HepG2 (cell line): ENCODE measurements around the gene FAR1. TPM values are rescaled to one million over a fixed set of nuclear protein-coding genes. Genes with fewer than 3 reads are reported as not detected.

Experiments used
- ATAC-seq: fragments of 200-7000 bp; cut with Tn5 transposase; 3 replicates; pipeline ENCODE4 v1.9.1; 2020; ENCODE audit warnings: mild to moderate bottlenecking, moderate library complexity
- BruUV-seq: library from RNA; stranded (reverse); fragments of 400-500 nt; replicated peaks from 2 replicates; lab custom pipeline; 2021; lab: Mats Ljungman, UMichigan
- CTCF ChIA-PET: fragments of 300-600 bp; formaldehyde crosslinking; extraction: SDS; loops from one replicate; lab custom pipeline; 2021; ENCODE audit warnings: low total read pairs, inconsistent platforms, low intra/inter-chr PET ratio; lab: Yijun Ruan, JAX
- POLR2A ChIA-PET: fragments of 350-600 bp; sonication (Branson Sonifier 250); formaldehyde crosslinking; loops from one replicate; lab custom pipeline; 2020; ENCODE audit warnings: antibody characterized with exemption, inconsistent platforms; lab: Yijun Ruan, JAX
- DNase-seq: peaks from one replicate; pipeline ENCODE4 v3.0.0-alpha.2; 2015; ENCODE audit warnings: low spot score
- FAIRE-seq: peaks from 3 replicates; lab custom pipeline; 2011; peaks lifted over from hg19 to GRCh38; lab: Jason Lieb, UNC
- H2AFZ ChIP-seq: one replicate; pipeline ENCODE4 v1.6.1; 2011; ENCODE audit warnings: low read length, inconsistent platforms
- H3K27ac ChIP-seq: fragments of 300-600 bp; 3 replicates; pipeline ENCODE4 v1.8.0; 2011; ENCODE audit warnings: mixed run types, mild to moderate bottlenecking, mixed read lengths, low read length, inconsistent platforms; ENCODE audit not compliant: insufficient read depth; ENCODE audit errors: extremely low read length
- H3K27me3 ChIP-seq, 2 experiments: fragments of 200-600 bp in 1 of 2; 2 replicates in 1 of 2; 3 replicates in 1 of 2; pipeline versions ENCODE4 v1.6.0 to v1.8.0; 2011; ENCODE audit warnings: low read length in 2 of 2, mild to moderate bottlenecking in 2 of 2, moderate library complexity in 2 of 2, inconsistent platforms in 1 of 2; ENCODE audit not compliant: insufficient read depth in 2 of 2, control insufficient read depth in 1 of 2
- H3K36me3 ChIP-seq, 2 experiments: fragments of 200-600 bp in 1 of 2; replicated peaks in 1 of 2; 2 replicates in 1 of 2; 3 replicates in 1 of 2; pipeline versions ENCODE4 v1.5.1 to v1.8.0; 2011; ENCODE audit warnings: low read length in 2 of 2, inconsistent platforms in 1 of 2; ENCODE audit not compliant: insufficient read depth in 2 of 2, control insufficient read depth in 1 of 2
- H3K4me1 ChIP-seq: 2 replicates; pipeline ENCODE4 v1.5.1; 2012; ENCODE audit warnings: low read length, inconsistent platforms; ENCODE audit not compliant: insufficient read depth
- H3K4me2 ChIP-seq: 2 replicates; pipeline ENCODE4 v1.6.0; 2011; ENCODE audit warnings: low read depth, low read length, inconsistent platforms
- H3K4me3 ChIP-seq, 3 experiments: fragments of 200-600 bp in 1 of 3; sonication (generic), shearing (Covaris generic) in 1 of 3; replicated peaks in 1 of 3; 2 replicates each; pipeline ENCODE4 v1.5.1; 2011 to 2016; ENCODE audit warnings: low read length in 3 of 3, inconsistent platforms in 2 of 3, low read depth in 2 of 3, mild to moderate bottlenecking in 2 of 3, control low read depth in 1 of 3, mixed read lengths in 1 of 3; ENCODE audit not compliant: insufficient read depth in 1 of 3
- H3K79me2 ChIP-seq: one replicate; pipeline ENCODE4 v1.6.1; 2011; ENCODE audit warnings: low read length, inconsistent platforms; ENCODE audit not compliant: insufficient read depth
- H3K9ac ChIP-seq: 2 replicates; pipeline ENCODE4 v1.6.0; 2011; ENCODE audit warnings: mild to moderate bottlenecking, low read depth, low read length, inconsistent platforms; ENCODE audit not compliant: insufficient read depth
- H3K9me3 ChIP-seq: 2 replicates; pipeline ENCODE4 v1.5.1; 2012; ENCODE audit warnings: mild to moderate bottlenecking, low read length
- H4K20me1 ChIP-seq: 2 replicates; pipeline ENCODE4 v1.6.0; 2011; ENCODE audit warnings: inconsistent platforms, mild to moderate bottlenecking, low read length, moderate library complexity; ENCODE audit not compliant: insufficient read depth
- EP300 ChIP-seq, 3 experiments: sonication (generic) in 1 of 3; formaldehyde crosslinking in 1 of 3; IDR thresholded peaks; 2 replicates each; pipeline versions ENCODE4 v1.5.1 to v1.6.1; 2011 to 2020; ENCODE audit warnings: low read depth in 2 of 3, low read length in 2 of 3, borderline replicate concordance in 1 of 3, improper control_type of control experiment in 1 of 3, mild to moderate bottlenecking in 1 of 3, missing genetic modification reagents in 1 of 3, moderate library complexity in 1 of 3
- HNRNPL ChIP-seq: fragments of 200-400 bp; formaldehyde crosslinking; IDR thresholded peaks from 2 replicates; pipeline ENCODE4 v1.6.1; 2017; ENCODE audit warnings: mild to moderate bottlenecking, low read depth, low read length
- KDM1A ChIP-seq: IDR thresholded peaks from 2 replicates; pipeline ENCODE4 v1.6.1; 2016; ENCODE audit warnings: missing compliant biosample characterization
- PCBP2 ChIP-seq: fragments of 200-400 bp; formaldehyde crosslinking; optimal IDR thresholded peaks from 2 replicates; pipeline ENCODE3; 2018; ENCODE audit warnings: low read length, low read depth; ENCODE audit not compliant: poor library complexity, severe bottlenecking
- RFX3 ChIP-seq: IDR thresholded peaks from 2 replicates; pipeline ENCODE4 v1.6.1; 2016; ENCODE audit warnings: missing biosample characterization, missing genetic modification reagents
- ZFAT ChIP-seq: sonication (generic); formaldehyde crosslinking; conservative IDR thresholded peaks from 2 replicates; pipeline ENCODE4 v1.8.1; 2023; ENCODE audit warnings: missing genetic modification reagents, inconsistent platforms
- ZNF839 ChIP-seq: sonication (generic); formaldehyde crosslinking; IDR thresholded peaks from 2 replicates; pipeline ENCODE4 v1.4.0; 2020; ENCODE audit warnings: missing genetic modification reagents, mild to moderate bottlenecking, borderline replicate concordance
- ZSCAN29 ChIP-seq: sonication (generic); formaldehyde crosslinking; conservative IDR thresholded peaks from 2 replicates; pipeline ENCODE4 v1.4.0; 2020; ENCODE audit warnings: mild to moderate bottlenecking, missing genetic modification reagents
- WGBS: methylation state at CpG from one replicate; pipeline ENCODE4 v1.1.6; 2017; ENCODE audit warnings: low lambda C conversion rate; 5-methylcytosine and 5-hydroxymethylcytosine counted together
- in situ Hi-C: cut with HindIII; loops from 2 replicates; pipeline ENCODE4 v1.10.0; 2017; ENCODE audit warnings: low pct_unique_long_range_greater_than_20kb; ENCODE audit not compliant: extremely low pct_ligation_motif_present
- intact Hi-C: fragments of 100-400 bp; cut with micrococcal nuclease; formaldehyde crosslinking; loops from one replicate; pipeline ENCODE4 v1.10.0; 2022; ENCODE audit not compliant: unreplicated experiment
- polyA plus RNA-seq, 8 experiments: library from polyadenylated mRNA; depleted of rRNA in 3 of 8; stranded (reverse) in 7 of 8; unstranded in 1 of 8; fragments of >200 nt; fragmentation: Illumina TruSeq in 4 of 8; extraction: Trizol in 4 of 8; gene quantifications; 2 replicates each; pipeline versions ENCODE4 v1.2.1 to v1.2.3, GENCODE V29; 2011 to 2016; ENCODE audit warnings: low read depth in 4 of 8, missing spikeins in 1 of 8, mixed read lengths in 1 of 8; ENCODE audit not compliant: insufficient read depth in 1 of 8
- total RNA-seq, 5 experiments: library from RNA; depleted of rRNA; stranded (reverse); fragments of >200 nt; fragmentation: Illumina TruSeq; extraction: Trizol; gene quantifications; 2 replicates each; pipeline ENCODE4 v1.2.3, GENCODE V29; 2016; ENCODE audit warnings: low read depth in 1 of 5
- TF ChIP-seq, protein P1 (sequence below): sonication (generic); formaldehyde crosslinking; conservative IDR thresholded peaks from 2 replicates; pipeline ENCODE4 v1.8.1; 2023; ENCODE audit warnings: missing genetic modification reagents
- TF ChIP-seq, protein P2 (sequence below): sonication (generic); formaldehyde crosslinking; IDR thresholded peaks from 2 replicates; pipeline ENCODE4 v1.5.1; 2020; ENCODE audit warnings: mild to moderate bottlenecking, missing genetic modification reagents, borderline replicate concordance

The FAR1 gene
- total and polyA plus RNA-seq, 2 of the 13 experiments (the other 11 are each of a cell fraction or from before 2014, with no cell fraction given): 0.40 to 0.95 TPM

DNA sequence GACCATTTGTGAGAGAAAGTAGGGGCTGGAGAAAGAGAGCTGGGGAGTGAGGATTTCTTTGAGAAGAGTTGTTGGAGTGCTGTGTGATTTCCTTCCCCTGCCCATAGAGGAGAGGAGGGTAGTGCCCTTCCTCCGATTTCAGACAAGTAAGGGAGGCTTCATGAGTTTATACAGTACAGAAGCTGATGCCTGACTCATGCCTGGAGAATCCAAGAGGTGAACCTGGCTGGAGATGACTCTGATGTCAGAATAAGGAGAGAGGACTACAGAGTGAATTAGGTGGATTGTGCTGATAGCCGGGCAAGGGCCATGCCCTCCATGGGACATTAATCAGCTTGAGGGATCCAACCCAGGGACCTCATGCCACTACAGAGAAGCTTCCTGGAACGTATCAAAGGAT, 91.6 kb downstream of the FAR1 start:
- CTCF ChIA-PET: no interaction called here
- Histone ChIP-seq H3K4me1 (no peaks in the 10 kb centered on the region), H2AFZ (no peak overlapping the region), H4K20me1 (no peaks in the 10 kb centered on the region), H3K4me2 (no peak overlapping the region), H3K36me3 (no peaks in the 10 kb centered on the region), H3K9ac (no peak overlapping the region), H3K4me3 (no peak overlapping the region), H3K79me2 (no peaks in the 10 kb centered on the region), H3K27me3 (no peaks in the 10 kb centered on the region; a peak in 1 of 5 replicates), H3K27ac (no peak overlapping the region), H3K9me3 (no peaks in the 10 kb centered on the region)
- intact Hi-C loops: no loop called here
- WGBS: 26% methylated on average over 3 of the region's 3 CpGs
- POLR2A ChIA-PET: no interaction called here
- no TSS peak for BruUV-seq
- in situ Hi-C loops: no loop called here
- DNase-seq (no peak), FAIRE-seq (no peak), ATAC-seq (no peak)
- no peak for TF ChIP-seq KDM1A (CRISPR knock-in tag)
- TF ChIP-seq, protein P1, sequence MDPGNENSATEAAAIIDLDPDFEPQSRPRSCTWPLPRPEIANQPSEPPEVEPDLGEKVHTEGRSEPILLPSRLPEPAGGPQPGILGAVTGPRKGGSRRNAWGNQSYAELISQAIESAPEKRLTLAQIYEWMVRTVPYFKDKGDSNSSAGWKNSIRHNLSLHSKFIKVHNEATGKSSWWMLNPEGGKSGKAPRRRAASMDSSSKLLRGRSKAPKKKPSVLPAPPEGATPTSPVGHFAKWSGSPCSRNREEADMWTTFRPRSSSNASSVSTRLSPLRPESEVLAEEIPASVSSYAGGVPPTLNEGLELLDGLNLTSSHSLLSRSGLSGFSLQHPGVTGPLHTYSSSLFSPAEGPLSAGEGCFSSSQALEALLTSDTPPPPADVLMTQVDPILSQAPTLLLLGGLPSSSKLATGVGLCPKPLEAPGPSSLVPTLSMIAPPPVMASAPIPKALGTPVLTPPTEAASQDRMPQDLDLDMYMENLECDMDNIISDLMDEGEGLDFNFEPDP (CRISPR knock-in tag): no peak

DNA sequence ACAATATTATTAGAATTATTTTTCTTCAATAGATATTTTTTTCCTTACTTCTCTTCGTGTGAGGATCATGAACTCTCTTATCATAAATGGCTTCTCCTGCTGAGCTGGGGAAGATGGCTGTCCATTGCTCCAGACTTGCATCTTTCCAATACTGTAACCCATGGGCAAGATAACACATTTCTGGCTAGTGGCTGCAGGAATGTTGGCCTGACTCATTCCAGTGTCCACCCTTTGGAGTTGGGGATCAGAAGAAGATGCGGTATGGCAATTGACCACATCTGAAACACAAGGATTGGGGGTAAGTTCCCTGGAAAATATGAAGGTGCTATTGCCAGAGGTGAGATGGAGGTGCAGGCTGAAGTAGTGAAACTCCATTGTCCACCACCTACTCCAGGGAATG, 92.8 kb downstream of the FAR1 start:
- no peak overlapping the region for H3K27ac ChIP-seq
- no peaks in the 10 kb centered on the region for H3K9me3 ChIP-seq
- DNase-seq (no peak), ATAC-seq (no peak), FAIRE-seq (no peak)
- H3K9ac ChIP-seq: no peak overlapping the region
- H3K4me1 ChIP-seq: no peaks in the 10 kb centered on the region
- H3K4me3 ChIP-seq: no peak overlapping the region
- WGBS: 0% methylated on average over 2 of the region's 2 CpGs
- H3K4me2 ChIP-seq: no peak overlapping the region
- H4K20me1 ChIP-seq: no peaks in the 10 kb centered on the region
- H3K27me3 ChIP-seq: no peaks in the 10 kb centered on the region
- no peaks in the 10 kb centered on the region for H3K79me2 ChIP-seq
- POLR2A ChIA-PET: no interaction called here
- CTCF ChIA-PET: no interaction called here
- in situ Hi-C loops (no loop called here), intact Hi-C loops (no loop called here)
- H3K36me3 ChIP-seq: no peaks in the 10 kb centered on the region
- no peak overlapping the region for H2AFZ ChIP-seq
- no TSS peak for BruUV-seq
- TF ChIP-seq RFX3 (CRISPR knock-in tag) (no peak), ZFAT (no peak), EP300 (IDR thresholded peaks at IDR 0.05; ENCODE audit: low read depth in 2 of 2, low read length in 2 of 2) (no peak), EP300 (CRISPR knock-in tag; IDR thresholded peaks at IDR 0.05; ENCODE audit: borderline replicate concordance) (no peak), ZNF839 (CRISPR knock-in tag) (no peak), HNRNPL (no peak), PCBP2 (no peak), ZSCAN29 (no peak)
- TF ChIP-seq, protein P2, sequence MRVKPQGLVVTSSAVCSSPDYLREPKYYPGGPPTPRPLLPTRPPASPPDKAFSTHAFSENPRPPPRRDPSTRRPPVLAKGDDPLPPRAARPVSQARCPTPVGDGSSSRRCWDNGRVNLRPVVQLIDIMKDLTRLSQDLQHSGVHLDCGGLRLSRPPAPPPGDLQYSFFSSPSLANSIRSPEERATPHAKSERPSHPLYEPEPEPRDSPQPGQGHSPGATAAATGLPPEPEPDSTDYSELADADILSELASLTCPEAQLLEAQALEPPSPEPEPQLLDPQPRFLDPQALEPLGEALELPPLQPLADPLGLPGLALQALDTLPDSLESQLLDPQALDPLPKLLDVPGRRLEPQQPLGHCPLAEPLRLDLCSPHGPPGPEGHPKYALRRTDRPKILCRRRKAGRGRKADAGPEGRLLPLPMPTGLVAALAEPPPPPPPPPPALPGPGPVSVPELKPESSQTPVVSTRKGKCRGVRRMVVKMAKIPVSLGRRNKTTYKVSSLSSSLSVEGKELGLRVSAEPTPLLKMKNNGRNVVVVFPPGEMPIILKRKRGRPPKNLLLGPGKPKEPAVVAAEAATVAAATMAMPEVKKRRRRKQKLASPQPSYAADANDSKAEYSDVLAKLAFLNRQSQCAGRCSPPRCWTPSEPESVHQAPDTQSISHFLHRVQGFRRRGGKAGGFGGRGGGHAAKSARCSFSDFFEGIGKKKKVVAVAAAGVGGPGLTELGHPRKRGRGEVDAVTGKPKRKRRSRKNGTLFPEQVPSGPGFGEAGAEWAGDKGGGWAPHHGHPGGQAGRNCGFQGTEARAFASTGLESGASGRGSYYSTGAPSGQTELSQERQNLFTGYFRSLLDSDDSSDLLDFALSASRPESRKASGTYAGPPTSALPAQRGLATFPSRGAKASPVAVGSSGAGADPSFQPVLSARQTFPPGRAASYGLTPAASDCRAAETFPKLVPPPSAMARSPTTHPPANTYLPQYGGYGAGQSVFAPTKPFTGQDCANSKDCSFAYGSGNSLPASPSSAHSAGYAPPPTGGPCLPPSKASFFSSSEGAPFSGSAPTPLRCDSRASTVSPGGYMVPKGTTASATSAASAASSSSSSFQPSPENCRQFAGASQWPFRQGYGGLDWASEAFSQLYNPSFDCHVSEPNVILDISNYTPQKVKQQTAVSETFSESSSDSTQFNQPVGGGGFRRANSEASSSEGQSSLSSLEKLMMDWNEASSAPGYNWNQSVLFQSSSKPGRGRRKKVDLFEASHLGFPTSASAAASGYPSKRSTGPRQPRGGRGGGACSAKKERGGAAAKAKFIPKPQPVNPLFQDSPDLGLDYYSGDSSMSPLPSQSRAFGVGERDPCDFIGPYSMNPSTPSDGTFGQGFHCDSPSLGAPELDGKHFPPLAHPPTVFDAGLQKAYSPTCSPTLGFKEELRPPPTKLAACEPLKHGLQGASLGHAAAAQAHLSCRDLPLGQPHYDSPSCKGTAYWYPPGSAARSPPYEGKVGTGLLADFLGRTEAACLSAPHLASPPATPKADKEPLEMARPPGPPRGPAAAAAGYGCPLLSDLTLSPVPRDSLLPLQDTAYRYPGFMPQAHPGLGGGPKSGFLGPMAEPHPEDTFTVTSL (CRISPR knock-in tag): no peak
